ENCODE results near the gene SCAND1. TPM values are rescaled to one million over a fixed set of nuclear protein-coding genes. Genes with fewer than 3 reads are reported as not detected.
"Not testable (repeated sequence)": the region's sequence is repeated elsewhere in the genome, so short reads cannot be mapped to it uniquely, and the experiment has no call there.

Gene SCAND1
- 97.8 TPM for total RNA-seq (ENCODE audit: unreplicated experiment)
- long read RNA-seq, transcript SCAND1-201 (2 exons, 902 nt), result major isoform, 45 of 150 reads
- long read RNA-seq, partial matches to known transcripts, result 0 of 150 reads
- long read RNA-seq, other reads (novel, unspliced or antisense), result 105 of 150 reads

GRCh38 chr20:35954200-35954906, at the start of gene SCAND1:
Gene SCAND1, minus strand, starts transcription at chr20:35954502. Its CDS starts 218 bp downstream, at chr20:35954284.
- H3K4me3 Mint-ChIP-seq (ENCODE audit: unreplicated experiment), result peak within 1 kb of the TSS; percentile 99
- DNase-seq, result peak; percentile 95
- peaks cover 5% of the 10 kb centered on the region for H3K4me1 Mint-ChIP-seq (ENCODE audit: low read depth, unreplicated experiment)
- H3K27me3 Mint-ChIP-seq (ENCODE audit: unreplicated experiment), result peaks cover 5% of the 10 kb centered on the region
- peaks cover 5% of the 10 kb centered on the region for H3K36me3 Mint-ChIP-seq (ENCODE audit: unreplicated experiment)
- TF ChIP-seq, protein P1, sequence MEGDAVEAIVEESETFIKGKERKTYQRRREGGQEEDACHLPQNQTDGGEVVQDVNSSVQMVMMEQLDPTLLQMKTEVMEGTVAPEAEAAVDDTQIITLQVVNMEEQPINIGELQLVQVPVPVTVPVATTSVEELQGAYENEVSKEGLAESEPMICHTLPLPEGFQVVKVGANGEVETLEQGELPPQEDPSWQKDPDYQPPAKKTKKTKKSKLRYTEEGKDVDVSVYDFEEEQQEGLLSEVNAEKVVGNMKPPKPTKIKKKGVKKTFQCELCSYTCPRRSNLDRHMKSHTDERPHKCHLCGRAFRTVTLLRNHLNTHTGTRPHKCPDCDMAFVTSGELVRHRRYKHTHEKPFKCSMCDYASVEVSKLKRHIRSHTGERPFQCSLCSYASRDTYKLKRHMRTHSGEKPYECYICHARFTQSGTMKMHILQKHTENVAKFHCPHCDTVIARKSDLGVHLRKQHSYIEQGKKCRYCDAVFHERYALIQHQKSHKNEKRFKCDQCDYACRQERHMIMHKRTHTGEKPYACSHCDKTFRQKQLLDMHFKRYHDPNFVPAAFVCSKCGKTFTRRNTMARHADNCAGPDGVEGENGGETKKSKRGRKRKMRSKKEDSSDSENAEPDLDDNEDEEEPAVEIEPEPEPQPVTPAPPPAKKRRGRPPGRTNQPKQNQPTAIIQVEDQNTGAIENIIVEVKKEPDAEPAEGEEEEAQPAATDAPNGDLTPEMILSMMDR (IDR thresholded peaks at IDR 0.05; ENCODE audit: partially characterized antibody, unreplicated experiment), result peak; percentile 93
- peak within 1 kb of the TSS; percentile 98 for H3K27ac Mint-ChIP-seq (ENCODE audit: unreplicated experiment)
- H3K9me3 Mint-ChIP-seq (ENCODE audit: unreplicated experiment), result peaks cover 5% of the 10 kb centered on the region

GRCh38 chr20:36004045-36004444, 49.7 kb upstream of the SCAND1 start:
- Mint-ChIP-seq H3K4me3 (ENCODE audit: unreplicated experiment) (no peak overlapping the region), H3K27me3 (ENCODE audit: unreplicated experiment) (peaks cover 2% of the 10 kb centered on the region), H3K9me3 (ENCODE audit: unreplicated experiment) (peaks cover 10% of the 10 kb centered on the region), H3K36me3 (ENCODE audit: unreplicated experiment) (peaks cover 19% of the 10 kb centered on the region), H3K4me1 (ENCODE audit: low read depth, unreplicated experiment) (no peaks in the 10 kb centered on the region), H3K27ac (ENCODE audit: unreplicated experiment) (no peak overlapping the region)
- TF ChIP-seq, protein P1 (IDR thresholded peaks at IDR 0.05; ENCODE audit: partially characterized antibody, unreplicated experiment), result no peak
- DNase-seq, result no peak

GRCh38 chr20:36002855-36003254, 48.6 kb upstream of the SCAND1 start:
- no peaks in the 10 kb centered on the region for H3K4me1 Mint-ChIP-seq (ENCODE audit: low read depth, unreplicated experiment)
- no peak overlapping the region for H3K4me3 Mint-ChIP-seq (ENCODE audit: unreplicated experiment)
- H3K27me3 Mint-ChIP-seq (ENCODE audit: unreplicated experiment), result peaks cover 2% of the 10 kb centered on the region

DNA sequence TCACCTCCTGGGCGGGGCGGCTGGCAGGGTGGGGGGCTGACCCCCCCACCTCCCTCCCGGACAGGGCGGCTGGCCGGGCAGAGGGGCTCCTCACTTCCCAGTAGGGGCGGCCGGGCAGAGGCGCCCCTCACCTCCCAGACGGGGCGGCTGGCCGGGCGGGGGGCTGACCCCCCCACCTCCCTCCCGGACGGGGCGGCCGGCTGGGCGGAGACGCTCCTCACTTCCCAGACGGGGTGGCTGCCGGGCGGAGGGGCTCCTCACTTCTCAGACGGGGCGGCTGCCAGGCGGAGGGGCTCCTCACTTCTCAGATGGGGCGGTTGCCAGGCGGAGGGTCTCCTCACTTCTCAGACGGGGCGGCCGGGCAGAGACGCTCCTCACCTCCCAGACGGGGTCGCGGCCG, 47.0 kb upstream of the SCAND1 start:
- H3K36me3 Mint-ChIP-seq (ENCODE audit: unreplicated experiment), result peaks cover 19% of the 10 kb centered on the region
- H3K9me3 Mint-ChIP-seq (ENCODE audit: unreplicated experiment), result peaks cover 10% of the 10 kb centered on the region
- H3K27ac Mint-ChIP-seq (ENCODE audit: unreplicated experiment); H3K4me1 Mint-ChIP-seq (ENCODE audit: low read depth, unreplicated experiment); DNase-seq; H3K27me3 Mint-ChIP-seq (ENCODE audit: unreplicated experiment); H3K4me3 Mint-ChIP-seq (ENCODE audit: unreplicated experiment): not testable (repeated sequence)

More at GRCh38 chr20:36002855-36003254, 48.6 kb upstream of the SCAND1 start:
- TF ChIP-seq, protein P1 (IDR thresholded peaks at IDR 0.05; ENCODE audit: partially characterized antibody, unreplicated experiment), result no peak
- peaks cover 19% of the 10 kb centered on the region for H3K36me3 Mint-ChIP-seq (ENCODE audit: unreplicated experiment)
- H3K27ac Mint-ChIP-seq (ENCODE audit: unreplicated experiment), result no peak overlapping the region
- DNase-seq, result no peak
- H3K9me3 Mint-ChIP-seq (ENCODE audit: unreplicated experiment), result peaks cover 10% of the 10 kb centered on the region

- H3K27me3 Mint-ChIP-seq (ENCODE audit: unreplicated experiment); H3K27ac Mint-ChIP-seq (ENCODE audit: unreplicated experiment); H3K36me3 Mint-ChIP-seq (ENCODE audit: unreplicated experiment); DNase-seq; H3K4me3 Mint-ChIP-seq (ENCODE audit: unreplicated experiment); H3K9me3 Mint-ChIP-seq (ENCODE audit: unreplicated experiment): not testable (repeated sequence)
- peaks cover 11% of the 10 kb centered on the region for H3K4me1 Mint-ChIP-seq (ENCODE audit: low read depth, unreplicated experiment)
These were observed 42.2 kb upstream of the SCAND1 start for GRCh38 chr20:35996492-35996891.

GRCh38 chr20:35994994-35995453, 40.7 kb upstream of the SCAND1 start:
- Mint-ChIP-seq H3K27me3 (ENCODE audit: unreplicated experiment) (peaks cover 4% of the 10 kb centered on the region), H3K4me1 (ENCODE audit: low read depth, unreplicated experiment) (peaks cover 11% of the 10 kb centered on the region), H3K9me3 (ENCODE audit: unreplicated experiment) (no peaks in the 10 kb centered on the region), H3K4me3 (ENCODE audit: unreplicated experiment) (no peak overlapping the region), H3K36me3 (ENCODE audit: unreplicated experiment) (no peaks in the 10 kb centered on the region), H3K27ac (ENCODE audit: unreplicated experiment) (no peak overlapping the region)
- peak; percentile 93 for DNase-seq
- TF ChIP-seq, protein P1 (IDR thresholded peaks at IDR 0.05; ENCODE audit: partially characterized antibody, unreplicated experiment), result peak; percentile 77

Data from glutamatergic neuron (in vitro differentiated cells).